A172 (cell line): ENCODE data around the gene STYXL1. TPM values are rescaled to one million over a fixed set of nuclear protein-coding genes. Genes with fewer than 3 reads are reported as not detected.
"Not testable (repeated sequence)": the region's sequence is repeated elsewhere in the genome, so short reads cannot be mapped to it uniquely, and the experiment has no call there.

Experiments used
- DNase-seq: peaks from one replicate; pipeline ENCODE4 v3.0.0-alpha.2; 2015; ENCODE audit warnings: low spot score
- total RNA-seq: library from RNA; depleted of rRNA; stranded (reverse); fragments of >200 nt; shearing (Covaris generic); gene quantifications from 2 replicates; pipeline ENCODE4 v1.2.3, GENCODE V29; 2014; rRNA removed

Gene STYXL1
- 52.3 and 84.7 TPM in 2 replicates for total RNA-seq

- peak; percentile 97 for DNase-seq
Observed at GRCh38 chr7:76047811-76048667, at the start of gene STYXL1, which contains the start of gene MDH2. Gene STYXL1 (minus strand): TSS chr7:76048000. CDS start chr7:76030523, 17,477 bp downstream. Gene MDH2 (plus strand): TSS chr7:76048106. CDS start chr7:76048161, 55 bp downstream.

GRCh38 chr7:76095908-76096307, 48.1 kb upstream of the STYXL1 start:
- DNase-seq: no peak

- DNase-seq: not testable (repeated sequence)
Observed at GRCh38 chr7:76094326-76094725, 46.5 kb upstream of the STYXL1 start.

GRCh38 chr7:76093531-76093930, 45.7 kb upstream of the STYXL1 start:
- not testable (repeated sequence) for DNase-seq

GRCh38 chr7:76091506-76091905, 43.7 kb upstream of the STYXL1 start:
- DNase-seq: no peak

- DNase-seq: peak; percentile 91
Observed at GRCh38 chr7:76089865-76090475, 42.2 kb upstream of the STYXL1 start.

- peak; percentile 98 for DNase-seq
Observed at GRCh38 chr7:76087362-76087791, 39.6 kb upstream of the STYXL1 start.

GRCh38 chr7:76086070-76086469, 38.3 kb upstream of the STYXL1 start:
- peak; percentile 72 for DNase-seq

GRCh38 chr7:76084115-76084514, 36.3 kb upstream of the STYXL1 start:
- DNase-seq: not testable (repeated sequence)

- no peak for DNase-seq
Observed at GRCh38 chr7:76080204-76080603, 32.4 kb upstream of the STYXL1 start.

- DNase-seq: peak; percentile 59
Observed at GRCh38 chr7:76077435-76077834, 29.6 kb upstream of the STYXL1 start.

- no peak for DNase-seq
Observed at GRCh38 chr7:76076995-76077394, 29.2 kb upstream of the STYXL1 start.

- DNase-seq: peak; percentile 51
Observed at GRCh38 chr7:76074972-76075370, 27.2 kb upstream of the STYXL1 start.

- DNase-seq: no peak
Observed at GRCh38 chr7:76074306-76074971, 26.6 kb upstream of the STYXL1 start.

- no peak for DNase-seq
Observed at GRCh38 chr7:76073335-76073990, 25.7 kb upstream of the STYXL1 start.

GRCh38 chr7:76072243-76073148, 24.7 kb upstream of the STYXL1 start:
- no peak for DNase-seq

GRCh38 chr7:76071316-76072242, 23.8 kb upstream of the STYXL1 start:
- no peak for DNase-seq

GRCh38 chr7:76069238-76069638, 21.4 kb upstream of the STYXL1 start:
- DNase-seq: peak; percentile 99

- no peak for DNase-seq
Observed at GRCh38 chr7:76066716-76067503, 19.1 kb upstream of the STYXL1 start.
